Liver (tissue), 3 donors: ENCODE results near the gene GGN.
"Not testable (repeated sequence)": the region's sequence is repeated elsewhere in the genome, so short reads cannot be mapped to it uniquely, and the experiment has no call there.

Experiments
- FOXA1 ChIP-seq: IDR thresholded peaks from 2 replicates; pipeline ENCODE4 v1.6.1; 2016; ENCODE audit warnings: antibody characterized with exemption
- RAD21 ChIP-seq, 2 donors: IDR thresholded peaks; 2 replicates each; pipeline ENCODE4 v1.6.1; 2016; ENCODE audit warnings: antibody characterized with exemption in 2 of 2, mild to moderate bottlenecking in 2 of 2
- TF ChIP-seq, protein P1 (sequence below): fragments of 150-350 bp; IDR thresholded peaks from 2 replicates; pipeline ENCODE4 v1.5.1; 2017; ENCODE audit warnings: improper control_type of control experiment, low read depth, low read length; ENCODE audit not compliant: missing input control
- TF ChIP-seq, protein P2 (sequence below): IDR thresholded peaks from 2 replicates; pipeline ENCODE4 v1.6.1; 2016; ENCODE audit warnings: antibody characterized with exemption
- donor health status: healthy.
- donor health status: healthy.

GRCh38 chr19:38339011-38339410, 48.8 kb downstream of the GGN start:
- TF ChIP-seq, protein P1, sequence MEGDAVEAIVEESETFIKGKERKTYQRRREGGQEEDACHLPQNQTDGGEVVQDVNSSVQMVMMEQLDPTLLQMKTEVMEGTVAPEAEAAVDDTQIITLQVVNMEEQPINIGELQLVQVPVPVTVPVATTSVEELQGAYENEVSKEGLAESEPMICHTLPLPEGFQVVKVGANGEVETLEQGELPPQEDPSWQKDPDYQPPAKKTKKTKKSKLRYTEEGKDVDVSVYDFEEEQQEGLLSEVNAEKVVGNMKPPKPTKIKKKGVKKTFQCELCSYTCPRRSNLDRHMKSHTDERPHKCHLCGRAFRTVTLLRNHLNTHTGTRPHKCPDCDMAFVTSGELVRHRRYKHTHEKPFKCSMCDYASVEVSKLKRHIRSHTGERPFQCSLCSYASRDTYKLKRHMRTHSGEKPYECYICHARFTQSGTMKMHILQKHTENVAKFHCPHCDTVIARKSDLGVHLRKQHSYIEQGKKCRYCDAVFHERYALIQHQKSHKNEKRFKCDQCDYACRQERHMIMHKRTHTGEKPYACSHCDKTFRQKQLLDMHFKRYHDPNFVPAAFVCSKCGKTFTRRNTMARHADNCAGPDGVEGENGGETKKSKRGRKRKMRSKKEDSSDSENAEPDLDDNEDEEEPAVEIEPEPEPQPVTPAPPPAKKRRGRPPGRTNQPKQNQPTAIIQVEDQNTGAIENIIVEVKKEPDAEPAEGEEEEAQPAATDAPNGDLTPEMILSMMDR, result not testable (repeated sequence)
- TF ChIP-seq RAD21 (IDR thresholded peaks at IDR 0.05); FOXA1: not testable (repeated sequence)
- TF ChIP-seq, protein P2, sequence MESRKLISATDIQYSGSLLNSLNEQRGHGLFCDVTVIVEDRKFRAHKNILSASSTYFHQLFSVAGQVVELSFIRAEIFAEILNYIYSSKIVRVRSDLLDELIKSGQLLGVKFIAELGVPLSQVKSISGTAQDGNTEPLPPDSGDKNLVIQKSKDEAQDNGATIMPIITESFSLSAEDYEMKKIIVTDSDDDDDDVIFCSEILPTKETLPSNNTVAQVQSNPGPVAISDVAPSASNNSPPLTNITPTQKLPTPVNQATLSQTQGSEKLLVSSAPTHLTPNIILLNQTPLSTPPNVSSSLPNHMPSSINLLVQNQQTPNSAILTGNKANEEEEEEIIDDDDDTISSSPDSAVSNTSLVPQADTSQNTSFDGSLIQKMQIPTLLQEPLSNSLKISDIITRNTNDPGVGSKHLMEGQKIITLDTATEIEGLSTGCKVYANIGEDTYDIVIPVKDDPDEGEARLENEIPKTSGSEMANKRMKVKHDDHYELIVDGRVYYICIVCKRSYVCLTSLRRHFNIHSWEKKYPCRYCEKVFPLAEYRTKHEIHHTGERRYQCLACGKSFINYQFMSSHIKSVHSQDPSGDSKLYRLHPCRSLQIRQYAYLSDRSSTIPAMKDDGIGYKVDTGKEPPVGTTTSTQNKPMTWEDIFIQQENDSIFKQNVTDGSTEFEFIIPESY, result not testable (repeated sequence)
